A204.1 (cell line): ENCODE results near the gene TTC32.

Experiments
- FAIRE-seq: peaks from 2 replicates; lab custom pipeline; 2012; peaks lifted over from hg19 to GRCh38; lab: Jason Lieb, UNC

TTC32 gene

DNA sequence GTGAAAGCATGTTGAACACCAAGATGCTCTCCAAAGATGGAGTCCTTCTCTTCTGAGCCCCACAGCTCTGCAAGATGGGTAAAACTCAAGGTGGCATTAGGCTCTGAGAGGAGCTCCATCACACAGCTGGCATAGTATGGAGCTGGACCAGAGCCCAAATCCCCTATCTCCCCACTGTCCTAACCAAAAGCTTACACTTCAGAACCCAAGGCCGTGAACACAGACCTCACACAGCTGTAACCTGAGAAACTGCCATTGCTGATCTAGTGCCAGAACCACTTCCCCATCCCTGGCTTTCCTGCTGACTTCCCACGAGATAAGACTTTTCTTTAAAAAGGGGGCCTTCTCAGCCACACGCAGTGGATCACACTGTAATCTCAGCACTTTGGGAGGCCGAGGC, 25.0 kb downstream of the TTC32 start:
- FAIRE-seq = no peak

DNA sequence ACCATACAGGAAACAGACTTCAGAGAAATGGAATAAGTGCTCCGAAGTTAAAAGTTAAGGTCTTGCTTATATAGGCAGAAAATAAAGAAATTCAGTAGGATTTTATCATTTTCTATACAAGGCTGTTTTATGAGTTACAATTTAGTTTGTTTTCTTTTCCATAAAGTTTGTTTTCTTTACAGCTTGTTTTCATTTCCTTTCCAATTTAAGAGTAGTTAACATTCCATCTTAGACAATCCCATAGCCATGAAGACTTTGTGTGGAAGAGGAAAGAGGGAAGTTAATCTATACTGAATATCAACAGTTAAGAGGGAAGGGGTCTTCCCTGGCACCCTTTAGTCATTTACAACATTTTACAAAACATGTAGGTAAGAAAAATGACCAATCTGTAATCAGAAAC, 26.5 kb downstream of the TTC32 start:
- FAIRE-seq = no peak

DNA sequence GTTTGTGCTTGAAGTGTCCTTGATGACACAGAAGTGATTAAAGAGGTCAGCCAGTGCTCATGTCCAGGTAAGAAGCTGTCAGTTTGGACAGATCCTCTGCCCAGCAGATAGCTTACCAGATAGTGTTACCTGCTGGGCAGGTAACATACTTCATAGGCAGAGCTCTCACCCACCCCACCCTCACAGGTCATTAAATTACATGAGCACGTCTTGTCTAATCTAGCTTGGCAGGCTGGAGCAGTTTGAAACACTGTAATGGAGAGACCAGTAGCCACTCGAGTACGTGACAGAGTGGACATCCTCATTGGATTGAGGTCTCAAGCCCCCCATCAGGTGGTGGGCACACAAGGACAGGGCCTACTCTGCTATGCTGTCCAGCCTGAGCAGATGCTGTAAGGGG, 27.1 kb downstream of the TTC32 start:
- no peak for FAIRE-seq

DNA sequence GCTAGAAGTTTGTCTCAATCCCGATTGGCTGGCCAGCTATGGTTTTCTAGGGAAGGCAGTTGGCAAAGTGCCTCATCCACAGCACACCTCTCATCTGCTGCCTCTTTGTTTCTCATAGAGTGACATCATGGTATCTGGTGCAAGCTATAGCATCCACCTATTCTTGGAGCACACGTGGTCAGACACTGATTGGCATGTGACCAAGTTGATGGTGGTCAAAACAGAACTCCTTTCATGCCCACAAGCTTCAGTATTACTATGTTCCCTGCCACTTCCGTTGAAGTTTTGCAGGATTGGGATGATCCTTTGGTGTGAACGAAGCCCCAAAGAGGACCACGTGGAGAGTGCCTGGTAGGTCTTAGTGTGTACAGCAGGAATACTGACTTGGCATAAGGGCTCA, 28.8 kb downstream of the TTC32 start:
- FAIRE-seq = no peak

DNA sequence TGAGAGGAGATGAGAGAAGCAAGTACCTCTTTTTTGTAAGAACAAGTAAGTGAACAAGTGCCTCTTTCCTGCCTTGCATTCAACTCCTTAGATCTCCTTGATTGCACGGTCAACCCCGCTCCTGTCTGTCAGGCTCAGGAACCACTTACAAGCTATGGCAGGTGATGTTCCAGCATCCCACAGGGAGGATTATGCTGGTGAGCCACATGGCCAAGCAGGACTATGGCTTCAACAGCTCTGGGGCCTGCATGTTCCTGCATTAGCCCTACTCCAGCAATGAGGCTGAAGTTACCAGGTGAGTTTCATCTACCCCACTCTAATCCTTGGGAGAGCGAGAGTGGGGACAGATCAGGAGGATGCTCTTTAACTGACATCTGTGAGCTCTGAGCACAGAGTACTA, 29.5 kb downstream of the TTC32 start:
- FAIRE-seq = no peak

DNA sequence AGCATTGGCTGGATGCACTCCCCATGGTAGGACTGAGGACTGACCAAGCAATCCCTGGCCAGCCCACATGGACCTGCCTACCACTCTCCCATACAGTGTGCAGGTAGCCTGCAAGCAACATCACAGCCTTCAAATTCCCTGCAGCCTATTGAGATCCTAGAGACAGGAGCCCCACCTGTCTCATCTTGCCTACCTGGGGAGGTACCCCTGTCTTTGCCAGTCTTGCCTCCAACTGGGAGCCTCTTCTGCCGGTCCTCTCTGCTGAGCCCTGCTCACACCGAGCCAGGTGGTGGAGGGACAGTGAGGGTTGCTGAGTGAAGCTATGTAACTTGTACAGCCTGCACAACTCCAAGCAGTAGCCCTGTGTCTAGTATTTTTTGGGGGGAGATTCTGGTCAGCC, 29.9 kb downstream of the TTC32 start:
- no peak for FAIRE-seq

DNA sequence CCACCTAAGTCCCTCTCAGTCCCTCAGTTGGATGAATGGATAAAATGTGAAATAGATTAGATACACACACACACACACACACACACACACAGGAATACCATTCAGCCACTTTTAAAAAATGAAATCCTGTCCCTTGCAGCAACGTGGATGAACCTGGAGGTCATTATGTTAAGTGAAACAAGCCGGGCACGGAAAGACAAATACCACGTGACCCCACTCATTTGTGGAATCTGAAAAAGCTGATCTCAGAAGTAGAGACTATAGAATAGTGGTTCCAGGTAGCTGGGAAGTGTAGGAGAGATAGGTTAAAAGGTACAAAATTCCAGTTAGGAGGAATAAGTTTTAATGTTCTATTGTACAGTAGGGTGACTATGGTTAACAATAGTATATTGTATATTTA, 31.0 kb downstream of the TTC32 start:
- FAIRE-seq = no peak

DNA sequence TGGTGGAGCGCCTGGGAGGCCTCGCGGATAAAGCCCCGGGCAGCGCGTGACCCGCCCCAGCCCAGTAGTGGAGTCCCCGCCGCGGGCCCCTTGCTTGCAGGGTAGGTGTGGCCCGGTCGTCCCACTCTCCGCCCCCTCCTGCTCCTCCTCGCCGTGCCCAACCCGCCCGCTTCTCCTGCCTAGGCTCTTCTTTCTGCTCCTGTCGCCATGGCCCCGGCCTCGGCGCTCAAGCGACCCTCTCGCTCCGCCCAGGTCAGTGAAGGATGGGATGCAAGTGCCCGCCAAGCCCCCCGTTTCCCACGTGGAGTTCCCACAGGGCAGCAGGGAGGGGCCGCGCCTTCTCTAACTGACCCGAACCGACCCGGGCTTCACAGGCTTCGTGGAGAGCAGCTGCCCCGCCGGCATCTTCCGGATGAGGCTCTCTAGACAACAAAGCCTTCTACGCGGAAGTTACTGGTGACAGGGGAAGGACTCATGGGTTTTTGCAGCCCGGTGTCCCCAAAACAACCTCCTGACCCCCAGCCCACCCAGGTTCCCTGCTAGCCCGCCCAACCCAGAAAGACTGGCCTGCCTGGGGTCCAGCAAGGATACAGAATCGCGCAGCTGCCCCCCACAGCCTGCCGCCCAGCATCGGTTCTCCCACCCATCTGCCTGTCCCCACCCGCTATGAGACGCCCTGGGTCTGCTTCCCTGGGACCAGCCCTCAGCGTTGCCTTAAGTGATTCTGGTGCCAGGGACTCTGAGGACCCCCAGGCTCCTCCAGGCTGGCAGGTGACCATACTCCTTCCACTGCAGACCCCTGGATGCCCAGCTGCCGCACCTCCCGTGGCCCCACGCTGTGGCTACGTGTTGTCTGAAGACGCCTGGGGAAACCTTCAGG, 32.8 kb downstream of the TTC32 start:
- no peak for FAIRE-seq

DNA sequence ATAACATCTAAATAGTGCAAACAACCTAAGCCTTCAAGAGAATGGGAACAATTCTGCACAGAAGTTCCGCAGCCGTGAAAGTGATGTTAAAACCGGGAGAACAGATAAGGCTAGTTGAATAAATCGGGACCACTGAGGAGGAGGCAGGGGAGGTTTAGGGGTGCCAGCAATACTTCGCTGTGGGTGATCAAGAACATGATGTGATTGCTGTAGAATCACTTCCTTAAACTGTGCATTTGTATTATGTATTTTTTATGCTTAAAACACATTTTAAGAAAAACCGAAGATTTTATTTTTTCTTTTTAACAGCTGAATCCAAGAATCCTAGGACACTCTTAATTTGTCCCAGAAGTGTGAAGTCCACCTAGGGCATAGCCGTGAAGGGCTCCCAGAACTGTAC, 33.6 kb downstream of the TTC32 start:
- FAIRE-seq = no peak

DNA sequence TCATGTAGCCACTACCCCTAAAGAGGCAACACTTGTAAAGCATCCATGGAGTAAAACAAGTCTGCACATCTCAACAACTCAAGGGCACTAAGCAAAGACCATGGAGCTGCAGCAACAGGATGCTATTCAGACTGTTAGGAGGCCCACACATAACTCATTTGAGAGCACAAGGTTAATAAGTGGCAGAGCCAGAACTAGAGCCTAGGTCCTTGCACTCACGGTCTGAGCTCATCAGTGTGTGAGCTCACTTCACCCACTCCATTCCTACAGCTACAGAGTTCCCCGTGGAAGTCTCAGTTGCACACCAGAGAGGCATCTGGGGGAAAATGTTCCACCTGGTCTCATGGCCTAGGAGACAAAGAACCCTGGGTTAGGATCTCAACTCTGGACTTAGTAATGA, 35.0 kb downstream of the TTC32 start:
- FAIRE-seq = no peak

DNA sequence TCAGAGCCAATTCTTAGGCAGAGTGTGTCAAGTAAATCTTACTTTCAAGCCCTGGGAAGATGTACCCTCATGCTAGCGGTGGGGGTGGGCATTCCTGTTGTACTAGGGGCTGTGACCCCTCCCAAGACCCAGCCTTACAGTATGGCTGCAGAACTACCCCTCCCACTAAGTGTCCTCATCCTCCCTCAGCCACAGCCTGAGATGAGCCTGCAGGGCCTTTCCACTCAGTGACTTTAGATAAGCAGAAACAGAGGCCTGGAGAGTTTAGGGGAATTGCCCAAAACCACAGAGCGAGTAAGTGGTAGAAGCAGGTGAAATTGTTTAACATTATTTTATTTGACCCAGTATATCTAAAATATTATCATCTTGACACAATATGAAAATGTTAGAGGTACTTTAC, 36.6 kb downstream of the TTC32 start:
- FAIRE-seq = no peak

DNA sequence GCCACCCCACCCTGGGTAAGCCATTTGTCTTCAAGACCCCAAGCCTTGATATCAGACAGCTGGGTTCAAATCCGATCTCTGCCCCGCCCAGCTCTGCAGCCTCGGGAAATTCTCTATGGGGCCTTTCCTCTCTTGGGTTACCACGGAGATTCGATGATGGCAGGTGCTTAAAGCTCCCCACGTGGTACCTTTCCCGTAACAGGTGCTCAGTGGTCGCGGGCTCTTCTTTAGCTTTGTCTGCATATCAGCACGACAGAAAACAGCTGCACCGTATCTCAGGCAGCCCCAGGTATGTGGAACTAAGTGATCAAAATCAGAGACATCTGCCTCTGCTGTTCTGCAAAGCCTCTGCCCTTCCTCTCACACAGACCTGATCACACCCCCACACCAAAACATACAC, 37.4 kb downstream of the TTC32 start:
- no peak for FAIRE-seq

DNA sequence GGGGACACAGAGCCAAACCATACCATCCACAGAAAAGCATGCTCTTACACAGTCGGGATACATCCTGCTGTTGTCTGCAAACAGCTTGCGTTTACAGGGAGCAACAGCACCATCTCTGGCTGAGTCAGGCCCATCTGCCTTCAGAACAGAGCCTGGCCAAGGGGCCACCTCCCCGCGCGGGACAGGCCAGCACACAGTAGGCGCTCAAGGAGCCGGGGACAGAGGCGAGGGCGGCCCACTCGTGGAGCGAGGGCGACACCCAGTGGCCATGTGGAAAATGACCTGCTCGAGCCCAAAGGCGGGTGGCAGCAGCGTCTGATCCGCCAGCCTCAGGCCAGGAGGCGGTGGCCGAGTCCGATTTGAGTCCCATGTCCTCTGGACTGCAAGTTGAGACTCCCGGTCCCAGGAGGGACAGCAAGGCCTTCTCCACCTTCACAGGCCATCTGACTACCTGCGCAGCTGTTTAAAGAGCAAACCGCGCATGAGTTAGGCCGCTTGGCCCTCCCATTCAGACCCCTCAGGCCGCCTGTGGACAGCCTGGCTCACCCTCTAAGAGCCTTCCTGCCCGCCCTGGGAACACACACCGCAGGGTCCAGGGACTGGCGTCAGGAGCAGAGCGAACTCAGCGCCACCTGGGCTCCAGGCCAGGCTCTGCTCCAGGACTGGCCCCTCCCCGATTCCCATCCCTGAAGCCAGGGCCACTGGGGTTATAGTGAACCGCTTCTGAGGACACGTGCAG, 38.3 kb downstream of the TTC32 start:
- FAIRE-seq = no peak

DNA sequence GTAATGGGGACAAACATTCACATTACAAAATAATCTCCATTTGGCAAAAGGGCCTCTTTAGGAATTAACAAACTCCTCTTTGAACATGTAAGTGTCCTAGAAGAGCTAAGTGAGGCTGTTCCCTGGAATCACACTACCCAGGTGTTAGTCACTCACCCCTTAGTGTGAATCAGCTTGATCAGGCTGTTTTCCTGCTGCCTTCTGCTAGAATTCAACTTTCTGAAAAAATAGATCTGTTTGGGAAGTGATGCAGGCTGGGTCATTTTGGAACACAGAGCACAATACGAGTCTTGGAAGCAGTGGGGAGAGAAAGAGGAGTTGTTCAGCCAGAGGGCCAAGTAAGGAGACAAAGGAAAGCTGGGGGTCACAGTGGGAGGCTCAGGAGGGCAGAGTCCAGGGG, 40.0 kb downstream of the TTC32 start:
- no peak for FAIRE-seq

DNA sequence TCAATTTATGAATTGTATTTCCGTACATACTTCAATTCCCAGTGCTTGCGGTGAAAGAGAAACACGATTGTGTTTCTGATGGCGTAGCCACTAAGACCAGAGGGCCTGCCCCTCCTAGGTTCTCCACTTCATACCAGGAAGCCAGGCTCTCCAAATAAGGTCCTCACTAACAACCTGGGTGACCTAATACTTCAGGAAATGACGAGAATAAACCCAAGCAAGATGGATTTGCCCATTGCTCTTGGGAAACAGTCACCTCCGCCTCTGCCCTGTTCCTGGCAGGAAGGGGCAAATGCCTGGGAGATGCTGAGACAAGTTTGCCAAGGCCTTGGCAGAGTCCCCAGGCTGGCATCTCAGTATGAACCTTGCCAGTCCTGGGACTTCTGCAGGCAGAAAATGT, 41.8 kb downstream of the TTC32 start:
- no peak for FAIRE-seq

DNA sequence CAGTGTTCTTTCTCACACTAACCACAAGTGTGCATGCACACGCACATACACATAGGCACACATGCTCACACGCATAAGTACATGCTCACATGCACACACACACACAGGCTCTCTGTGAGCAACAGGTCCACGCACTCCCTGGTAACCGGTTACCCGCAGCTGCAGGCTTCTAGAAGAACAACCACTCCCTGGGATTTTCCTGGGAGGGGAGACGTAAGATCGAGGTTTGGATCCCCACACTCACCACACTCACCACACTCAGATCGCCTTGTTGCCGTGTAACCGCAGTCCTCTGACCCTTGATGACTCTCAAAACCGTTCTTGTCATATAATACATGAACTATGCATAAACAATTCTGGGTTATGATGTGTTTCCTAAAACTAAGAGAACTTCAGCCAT, 42.2 kb downstream of the TTC32 start:
- no peak for FAIRE-seq

DNA sequence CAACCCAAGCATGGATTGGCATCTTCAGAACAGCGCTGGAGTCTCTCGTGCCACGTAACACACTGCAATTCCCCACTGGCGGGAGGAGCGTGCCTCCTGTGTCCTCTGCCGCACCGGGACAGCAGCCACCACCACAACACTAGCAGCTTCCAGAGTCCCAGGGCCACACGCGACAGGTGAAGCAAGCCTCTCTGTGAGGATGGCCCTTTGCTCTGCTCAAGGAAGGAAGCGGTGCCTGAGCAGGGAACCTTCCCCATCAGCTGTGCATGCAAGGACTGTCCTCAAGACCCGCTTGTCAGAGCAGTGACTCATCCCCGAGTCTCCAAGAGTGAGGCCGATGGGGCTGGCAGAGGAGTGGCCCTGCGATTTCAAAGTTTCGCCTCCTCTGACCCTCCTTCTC, 44.0 kb downstream of the TTC32 start:
- no peak for FAIRE-seq

DNA sequence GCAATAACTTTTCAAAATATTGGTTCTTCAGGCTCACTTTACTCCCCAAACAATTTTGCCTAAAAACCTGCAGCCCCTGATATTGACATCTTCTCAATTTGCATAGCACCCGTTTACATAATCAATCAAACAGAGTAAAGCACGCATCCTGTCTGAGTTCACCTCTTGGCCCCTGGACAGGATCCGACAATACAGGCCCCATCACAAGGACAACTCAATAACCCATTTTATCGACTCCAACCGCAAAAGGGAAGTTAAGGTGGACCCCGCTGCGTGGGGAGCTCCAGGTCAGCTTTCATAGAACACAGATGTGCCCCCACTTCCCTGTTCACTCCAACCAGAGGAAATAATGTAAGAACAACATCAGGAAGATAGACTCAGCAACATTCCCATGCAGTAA, 44.7 kb downstream of the TTC32 start:
- no peak for FAIRE-seq

DNA sequence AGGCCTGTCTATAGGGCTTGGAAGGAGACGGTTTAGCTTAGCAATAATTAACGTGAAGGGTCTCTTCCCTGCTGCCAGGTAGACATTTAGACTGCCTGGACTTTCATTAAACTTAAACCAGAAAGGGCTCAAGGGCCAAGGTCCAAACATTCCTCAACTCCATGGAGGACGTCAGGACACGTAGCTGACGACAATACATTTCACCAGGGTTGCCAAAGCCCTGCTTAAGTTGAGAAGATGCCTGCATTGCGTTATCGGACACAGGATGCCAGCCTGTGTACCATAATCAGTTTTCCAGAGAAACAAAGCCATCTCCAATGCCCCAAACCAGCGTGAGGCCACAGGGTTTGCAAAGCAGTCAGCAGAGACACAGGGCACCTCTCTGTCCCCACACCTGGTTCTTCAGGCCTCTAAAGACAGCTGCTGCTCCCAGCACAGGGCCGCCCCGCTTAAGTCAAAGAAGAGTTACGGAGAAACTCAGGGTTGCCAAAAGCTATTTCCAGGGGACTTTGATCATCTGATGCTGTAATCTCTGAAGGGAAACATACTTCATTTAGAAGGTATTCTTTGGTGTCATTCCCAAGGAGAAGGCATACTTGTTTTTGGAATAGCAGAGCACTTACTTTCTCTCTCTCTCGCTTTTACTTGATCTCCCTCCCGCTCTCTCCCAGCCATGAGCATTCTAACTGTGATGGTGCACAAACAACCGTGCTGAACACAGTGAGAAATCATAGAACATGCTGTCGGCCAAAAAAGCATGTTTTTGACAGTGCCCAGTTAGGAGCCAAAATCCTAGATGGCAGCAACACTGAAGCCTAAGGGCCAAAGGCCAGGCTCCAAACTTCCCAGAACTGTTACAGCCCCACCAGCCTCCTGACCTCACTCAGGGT, 46.0 kb downstream of the TTC32 start:
- FAIRE-seq = no peak

DNA sequence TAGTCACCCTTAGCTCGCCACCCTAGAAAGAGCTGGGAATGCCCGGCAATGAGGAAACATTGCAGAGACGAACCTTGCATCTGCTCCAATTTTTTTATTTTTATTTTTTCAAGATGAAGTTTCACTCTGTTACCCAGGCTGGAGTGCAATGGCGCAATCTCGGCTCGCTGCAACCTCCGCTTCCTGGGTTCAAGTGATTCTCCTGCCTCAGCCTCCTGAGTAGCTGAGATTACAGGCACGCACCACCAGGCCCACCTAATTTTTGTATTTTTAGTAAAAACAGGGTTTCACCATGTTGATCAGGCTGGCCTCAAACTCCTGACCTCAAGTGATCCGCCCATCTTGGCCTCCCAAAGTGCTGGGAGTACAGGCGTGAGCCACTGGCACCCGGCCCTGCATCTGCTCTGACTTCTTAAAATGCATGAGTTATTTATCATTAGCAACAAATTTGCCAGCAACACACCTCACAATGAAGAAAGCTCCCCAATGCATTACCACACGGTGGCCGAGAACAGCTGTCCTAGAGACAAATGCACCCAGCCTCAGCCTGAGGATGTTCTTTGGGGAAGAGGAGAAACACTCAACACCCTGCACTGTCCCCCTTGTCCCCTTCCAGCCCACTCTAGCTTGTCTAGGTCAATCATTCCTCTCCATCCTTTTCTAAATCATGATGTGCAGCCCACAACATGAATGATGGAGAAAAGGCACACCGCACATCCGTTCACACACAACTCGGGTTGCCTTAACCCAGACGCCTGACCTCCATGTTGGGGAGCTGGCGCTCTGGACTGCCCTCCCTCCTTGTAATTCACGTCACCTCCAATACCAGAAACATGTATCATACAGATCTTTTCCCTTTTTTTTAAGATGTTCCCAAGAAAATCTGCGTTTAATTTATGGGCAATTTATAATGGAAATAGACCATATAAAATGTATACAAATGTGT, 46.9 kb downstream of the TTC32 start:
- no peak for FAIRE-seq

DNA sequence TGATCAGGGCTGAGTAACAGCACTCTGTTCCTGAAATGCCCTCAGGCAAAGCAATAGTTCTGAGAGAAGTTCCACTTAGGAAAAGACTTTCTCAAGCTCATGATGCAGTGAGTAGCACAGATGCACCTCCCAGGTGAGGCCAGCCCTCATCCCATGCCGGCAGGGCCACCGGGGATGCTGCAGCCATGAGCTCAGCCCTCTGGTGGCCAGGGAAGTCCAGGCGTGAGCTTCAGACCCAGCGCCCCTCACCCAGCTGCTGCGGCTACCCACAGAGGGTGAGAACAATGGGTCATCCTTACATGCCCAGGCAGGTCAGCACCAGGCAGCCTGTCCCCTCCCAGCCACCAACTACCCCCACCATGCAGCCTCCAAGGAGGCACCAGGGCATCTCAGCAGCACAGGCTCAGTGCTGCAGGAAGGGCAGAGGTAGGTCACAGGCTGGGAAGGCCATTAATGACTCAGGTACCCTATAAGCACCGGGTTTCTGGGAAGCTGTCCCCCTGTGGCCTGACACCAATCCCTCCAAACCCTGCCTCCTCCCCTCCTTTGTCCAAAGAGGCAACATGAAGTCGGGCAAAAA, 50.6 kb downstream of the TTC32 start:
- no peak for FAIRE-seq
